MG63 (cell line): ENCODE measurements around the gene UTS2. TPM values are rescaled to one million over a fixed set of nuclear protein-coding genes. Genes with fewer than 3 reads are reported as not detected.

ENCODE experiments used
- DNase-seq: peaks from one replicate; pipeline ENCODE4 v3.0.0-alpha.2; 2020
- H3K27me3 ChIP-seq: fragments of 250-450 bp; sonication (Bioruptor Pico); 2 replicates; pipeline ENCODE4 v1.5.1; 2020; ENCODE audit warnings: mild to moderate bottlenecking, moderate library complexity
- H3K36me3 ChIP-seq: fragments of 250-450 bp; sonication (Bioruptor Pico); 2 replicates; pipeline ENCODE4 v1.5.1; 2020; ENCODE audit warnings: mild to moderate bottlenecking, moderate library complexity
- H3K4me3 ChIP-seq: fragments of 250-450 bp; sonication (Bioruptor Pico); 2 replicates; pipeline ENCODE4 v1.5.1; 2020; ENCODE audit warnings: mild to moderate bottlenecking, moderate library complexity
- H3K9me3 ChIP-seq: fragments of 250-450 bp; sonication (Bioruptor Pico); 2 replicates; pipeline ENCODE4 v1.5.1; 2020; ENCODE audit warnings: mild to moderate bottlenecking, moderate library complexity
- total RNA-seq: library from RNA; depleted of rRNA; stranded (reverse); fragments of >200 nt; shearing (Covaris generic); gene quantifications from 2 replicates; pipeline ENCODE4 v1.2.3, GENCODE V29; 2014; ENCODE audit warnings: low replicate concordance

The UTS2 gene
- total RNA-seq, 1 experiment from 2014 or later, result not detected

GRCh38 chr1:7869136-7869920, 16.5 kb upstream of the UTS2 start:
- Histone ChIP-seq H3K36me3 (no peaks in the 10 kb centered on the region), H3K9me3 (no peaks in the 10 kb centered on the region), H3K4me3 (no peak overlapping the region), H3K27me3 (no peaks in the 10 kb centered on the region)
- no peak for DNase-seq

DNA sequence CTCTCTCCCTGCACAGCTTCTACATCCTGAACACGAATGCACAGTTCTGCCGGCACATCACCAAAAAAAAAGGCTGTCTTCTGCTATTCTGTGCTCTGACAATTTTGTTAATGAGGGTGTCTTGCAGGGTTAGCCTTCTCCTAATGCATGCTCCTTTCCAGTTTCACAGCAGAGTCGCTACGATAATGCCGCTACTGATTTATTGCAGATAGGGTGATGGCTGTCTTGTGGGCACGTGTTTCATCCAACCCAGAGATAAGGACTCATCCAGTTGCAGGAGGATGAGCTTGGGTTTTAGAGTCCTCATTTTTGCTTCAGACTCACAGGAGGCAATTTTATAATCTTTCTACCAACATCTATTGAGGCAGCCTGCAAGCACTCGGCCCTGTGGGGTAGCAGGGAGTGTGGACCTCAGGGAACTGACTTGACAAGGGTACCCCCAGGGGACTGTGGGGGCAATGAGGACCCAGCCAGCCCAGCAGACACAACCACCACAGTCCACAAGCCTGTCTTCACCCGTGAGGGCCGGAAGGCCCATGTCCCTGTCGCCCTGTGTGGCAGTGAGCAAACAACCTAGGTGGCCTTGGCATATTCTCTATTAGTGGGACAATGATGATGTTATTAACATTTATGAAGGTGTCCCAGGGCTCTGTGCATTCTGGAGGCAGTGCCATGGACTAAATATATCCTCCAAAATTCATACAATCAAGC, 15.4 kb upstream of the UTS2 start:
- H3K9me3 ChIP-seq, result no peaks in the 10 kb centered on the region
- no peaks in the 10 kb centered on the region for H3K27me3 ChIP-seq
- no peak for DNase-seq
- H3K4me3 ChIP-seq, result no peak overlapping the region
- no peaks in the 10 kb centered on the region for H3K36me3 ChIP-seq

DNA sequence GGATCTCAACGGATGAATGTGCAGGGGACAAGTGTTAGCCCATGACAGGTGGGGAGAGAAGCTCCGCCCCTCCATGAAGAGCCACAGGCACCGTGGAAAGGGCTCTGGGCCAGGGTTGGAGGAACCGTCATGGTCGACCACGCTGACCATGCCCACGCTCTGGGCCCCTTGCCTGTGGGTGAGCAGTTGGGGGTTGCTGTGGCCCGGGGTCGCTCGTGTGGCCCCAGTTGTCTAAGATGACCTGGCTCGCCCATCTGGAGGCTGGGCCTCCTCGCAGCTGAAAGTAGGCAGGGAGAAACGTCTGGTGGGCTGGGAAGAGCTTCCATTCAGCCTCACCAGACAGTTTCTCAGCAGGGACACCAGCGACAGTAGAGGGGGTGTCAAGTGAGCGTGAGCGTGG, 13.1 kb upstream of the UTS2 start:
- no peak for DNase-seq
- Histone ChIP-seq H3K27me3 (no peaks in the 10 kb centered on the region), H3K9me3 (no peaks in the 10 kb centered on the region), H3K36me3 (no peaks in the 10 kb centered on the region), H3K4me3 (no peak overlapping the region)

DNA sequence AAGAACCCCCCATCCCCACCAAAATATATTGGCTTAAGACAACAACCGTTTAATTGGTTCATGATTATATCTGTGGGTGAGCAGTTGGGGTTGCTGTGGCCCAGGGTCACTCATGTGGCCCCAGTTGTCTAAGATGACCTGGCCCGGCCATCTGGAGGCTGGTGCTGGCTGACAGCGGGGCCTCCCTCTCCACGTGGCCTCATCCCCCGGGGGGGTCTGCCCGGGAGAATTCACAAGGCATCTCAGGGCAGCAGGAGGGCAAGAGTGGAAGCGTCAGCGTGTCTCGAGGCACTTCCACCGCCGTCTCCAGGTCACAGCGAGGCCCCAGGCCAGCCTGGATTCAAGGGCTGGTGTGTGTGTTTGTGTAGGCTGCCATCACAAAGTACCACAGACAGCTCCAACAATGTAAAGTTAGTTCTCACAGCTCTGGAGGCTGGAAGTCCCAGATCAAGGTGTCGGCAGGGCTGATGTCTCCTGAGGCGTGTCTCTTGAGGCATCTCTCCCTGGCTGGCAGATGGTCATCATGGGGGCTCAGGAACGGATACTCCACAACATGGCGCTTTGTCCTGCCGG, 11.0 kb upstream of the UTS2 start:
- no peak for DNase-seq
- no peaks in the 10 kb centered on the region for H3K27me3 ChIP-seq
- H3K9me3 ChIP-seq, result no peaks in the 10 kb centered on the region
- H3K4me3 ChIP-seq, result no peak overlapping the region
- no peaks in the 10 kb centered on the region for H3K36me3 ChIP-seq

DNA sequence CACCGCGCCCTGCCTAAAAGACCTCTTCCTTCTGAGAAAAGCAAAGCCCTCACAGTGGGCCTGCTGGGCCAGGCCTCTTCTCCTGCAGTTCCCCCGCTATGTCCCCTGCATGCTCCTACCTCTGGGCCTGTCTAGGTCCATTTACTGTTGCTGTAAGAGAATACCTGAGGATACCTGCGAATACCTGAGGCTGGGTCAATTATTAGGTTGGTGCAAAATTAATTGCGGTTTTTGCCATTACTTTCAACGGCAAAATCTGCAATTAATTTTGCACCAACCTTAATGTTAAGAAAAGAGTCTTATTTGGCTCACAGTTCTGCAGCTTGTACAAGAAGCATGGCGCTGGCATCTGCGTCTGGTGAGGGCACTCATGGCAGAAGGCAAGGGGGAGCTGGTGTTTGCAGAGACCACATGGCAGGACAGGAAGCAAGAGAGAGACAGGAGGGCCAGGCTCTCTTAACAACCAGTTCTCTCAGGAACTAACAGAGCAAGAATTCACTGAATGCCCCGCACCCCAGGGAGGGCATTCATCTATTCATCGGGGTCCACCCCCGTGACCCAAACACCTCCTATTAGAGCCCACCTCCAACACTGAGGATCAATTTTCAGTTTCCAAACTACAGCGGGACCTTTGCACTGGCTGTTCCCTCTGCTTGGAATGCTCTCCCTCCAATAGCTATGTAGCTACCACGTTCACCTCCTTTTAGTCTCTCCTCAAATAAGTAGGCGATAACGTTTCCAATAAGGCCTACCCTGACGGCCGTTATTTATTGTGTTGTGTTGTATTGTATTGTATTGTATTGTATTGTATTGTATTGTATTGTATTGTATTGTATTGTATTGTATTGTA, 9.6 kb upstream of the UTS2 start:
- no peaks in the 10 kb centered on the region for H3K27me3 ChIP-seq
- DNase-seq, result no peak
- H3K4me3 ChIP-seq, result no peak overlapping the region
- no peaks in the 10 kb centered on the region for H3K9me3 ChIP-seq
- H3K36me3 ChIP-seq, result no peaks in the 10 kb centered on the region

DNA sequence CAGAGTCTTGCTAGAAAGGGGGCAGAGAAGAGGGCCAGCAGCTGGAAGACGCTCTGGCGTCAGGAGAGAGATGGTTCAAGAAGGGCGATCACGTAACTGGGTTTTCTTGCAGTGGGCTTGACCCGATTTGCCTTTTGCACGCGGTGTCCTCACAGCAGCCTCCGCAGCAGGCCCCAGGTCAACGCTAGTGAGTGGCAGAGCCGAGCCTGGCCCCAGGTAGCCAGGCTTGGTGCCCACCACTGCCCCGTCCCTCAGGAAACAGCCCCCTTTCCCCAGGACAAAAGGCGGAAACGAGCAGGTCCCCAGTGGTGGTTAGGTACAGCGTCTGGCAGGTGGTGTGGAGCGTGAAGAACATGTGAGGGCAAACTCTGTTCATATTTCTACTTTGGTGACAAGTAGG, 8.6 kb upstream of the UTS2 start:
- Histone ChIP-seq H3K9me3 (no peaks in the 10 kb centered on the region), H3K4me3 (no peak overlapping the region), H3K36me3 (no peaks in the 10 kb centered on the region), H3K27me3 (no peaks in the 10 kb centered on the region)
- no peak for DNase-seq

GRCh38 chr1:7860130-7860529, 7.3 kb upstream of the UTS2 start:
- no peak for DNase-seq
- Histone ChIP-seq H3K36me3 (no peaks in the 10 kb centered on the region), H3K27me3 (no peaks in the 10 kb centered on the region), H3K4me3 (no peak overlapping the region), H3K9me3 (no peaks in the 10 kb centered on the region)

- DNase-seq, result no peak
These were observed 6.5 kb upstream of the UTS2 start for GRCh38 chr1:7859406-7859805.

DNA sequence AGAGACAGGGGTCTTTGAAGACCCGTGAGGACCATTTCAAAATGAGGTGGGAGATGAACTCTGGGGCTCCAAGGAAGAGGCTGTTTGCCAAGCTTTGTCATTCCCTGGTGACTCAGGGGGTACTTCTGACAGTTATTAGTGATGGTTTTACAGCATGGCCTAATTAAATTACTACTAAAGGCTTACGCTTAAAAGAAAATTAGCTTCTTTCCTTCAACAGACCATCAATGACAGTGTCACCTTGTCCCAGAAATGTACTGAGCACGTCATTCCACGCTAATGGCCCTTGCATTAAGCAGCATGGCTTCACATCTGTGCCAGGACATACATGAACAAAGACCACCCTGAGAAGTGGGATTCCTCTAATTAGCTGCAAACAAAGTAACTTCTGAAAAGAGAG, 5.1 kb upstream of the UTS2 start:
- Histone ChIP-seq H3K9me3 (no peaks in the 10 kb centered on the region), H3K4me3 (no peak overlapping the region), H3K36me3 (no peaks in the 10 kb centered on the region), H3K27me3 (no peaks in the 10 kb centered on the region)
- no peak for DNase-seq

More at GRCh38 chr1:7859406-7859805, 6.5 kb upstream of the UTS2 start:
- no peaks in the 10 kb centered on the region for H3K9me3 ChIP-seq
- no peaks in the 10 kb centered on the region for H3K36me3 ChIP-seq
- no peak overlapping the region for H3K4me3 ChIP-seq
- no peaks in the 10 kb centered on the region for H3K27me3 ChIP-seq

DNA sequence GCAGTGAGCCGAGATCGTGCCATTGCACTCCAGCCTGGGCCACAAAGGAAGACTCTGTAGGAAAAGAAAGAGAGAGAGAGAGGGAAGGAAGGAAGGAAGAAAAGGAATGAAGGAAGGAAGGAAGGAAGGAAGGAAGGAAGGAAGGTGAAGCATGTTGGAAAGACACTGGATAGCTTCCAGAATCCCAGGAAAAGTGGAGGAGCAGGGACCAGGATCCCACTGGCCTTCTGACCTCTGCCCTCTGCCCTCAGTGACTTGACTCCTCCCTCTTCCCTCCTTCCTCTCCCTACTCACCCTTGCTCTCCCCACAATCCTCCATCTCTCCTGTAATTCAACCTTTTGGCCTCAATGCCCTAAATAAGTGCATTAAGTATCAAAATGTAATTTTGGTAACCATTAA, 4.1 kb upstream of the UTS2 start:
- Histone ChIP-seq H3K4me3 (no peak overlapping the region), H3K27me3 (no peaks in the 10 kb centered on the region), H3K9me3 (no peaks in the 10 kb centered on the region), H3K36me3 (no peaks in the 10 kb centered on the region)
- no peak for DNase-seq

GRCh38 chr1:7856345-7856744, 3.5 kb upstream of the UTS2 start:
- Histone ChIP-seq H3K9me3 (no peaks in the 10 kb centered on the region), H3K36me3 (no peaks in the 10 kb centered on the region), H3K27me3 (no peaks in the 10 kb centered on the region), H3K4me3 (no peak overlapping the region)
- DNase-seq, result no peak

DNA sequence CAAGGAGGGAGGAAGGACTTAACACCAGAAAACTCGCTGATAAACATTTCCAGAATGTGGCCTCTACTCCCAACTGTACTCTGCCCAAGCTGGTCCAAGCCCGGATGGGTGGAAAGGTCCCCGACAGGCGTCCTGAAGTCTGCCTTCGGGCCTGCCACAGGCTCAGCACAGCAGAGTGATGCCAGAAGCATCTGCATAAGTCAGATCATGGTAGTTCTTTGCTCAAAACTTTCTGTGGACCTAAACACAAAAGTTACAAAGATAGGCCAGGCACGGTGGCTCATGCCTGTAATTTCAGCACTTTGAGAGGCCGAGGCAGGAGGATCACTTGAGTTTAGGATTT, 790 bp upstream of the UTS2 start:
- H3K9me3 ChIP-seq, result no peaks in the 10 kb centered on the region
- no peaks in the 10 kb centered on the region for H3K36me3 ChIP-seq
- no peaks in the 10 kb centered on the region for H3K27me3 ChIP-seq
- DNase-seq, result no peak
- no peak overlapping the region for H3K4me3 ChIP-seq

GRCh38 chr1:7850786-7851185, 2.1 kb downstream of the UTS2 start:
- H3K36me3 ChIP-seq, result no peaks in the 10 kb centered on the region
- no peak overlapping the region for H3K4me3 ChIP-seq
- no peaks in the 10 kb centered on the region for H3K9me3 ChIP-seq
- no peak for DNase-seq
- H3K27me3 ChIP-seq, result no peaks in the 10 kb centered on the region

DNA sequence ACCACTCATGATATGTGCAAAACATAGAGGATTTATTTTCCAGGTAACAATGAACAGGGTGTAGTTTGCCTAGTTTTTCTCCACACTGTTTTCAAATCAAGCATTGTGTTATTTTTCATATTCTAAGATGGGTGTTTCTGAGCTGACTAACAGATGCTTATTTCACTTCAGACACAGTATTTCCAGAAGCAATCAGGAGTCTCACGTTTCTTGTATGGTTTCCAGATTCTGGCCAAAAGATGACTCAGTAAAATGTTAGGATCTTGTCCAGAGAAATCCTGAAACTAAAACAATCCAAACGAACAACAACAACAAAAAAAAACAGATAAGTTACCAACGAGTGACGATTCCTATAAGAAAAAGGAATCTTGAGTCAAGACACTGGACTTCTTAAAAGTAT, 5.3 kb downstream of the UTS2 start:
- no peak for DNase-seq
- H3K27me3 ChIP-seq, result no peaks in the 10 kb centered on the region
- no peaks in the 10 kb centered on the region for H3K36me3 ChIP-seq
- no peak overlapping the region for H3K4me3 ChIP-seq
- H3K9me3 ChIP-seq, result no peaks in the 10 kb centered on the region

DNA sequence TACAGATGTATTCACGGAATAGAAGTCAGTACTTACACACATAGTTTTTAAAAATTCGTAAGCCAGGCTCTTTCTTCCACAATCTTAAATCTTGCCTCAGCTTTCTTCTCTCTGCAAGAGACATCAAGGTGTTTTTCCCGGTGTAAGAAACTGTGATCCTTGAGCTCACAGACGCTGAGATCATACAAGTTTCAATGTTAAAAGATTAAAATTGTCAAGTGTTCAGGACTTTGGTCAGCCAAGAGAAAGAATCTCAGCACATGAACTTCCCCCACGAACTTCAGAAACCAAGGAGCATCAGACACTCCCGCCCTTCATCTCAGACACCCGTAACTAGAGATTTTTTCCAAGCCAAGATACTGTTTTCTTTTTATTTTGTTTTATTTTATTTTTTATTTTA, 6.2 kb downstream of the UTS2 start:
- no peak for DNase-seq
- H3K9me3 ChIP-seq, result no peaks in the 10 kb centered on the region
- H3K4me3 ChIP-seq, result no peak overlapping the region
- H3K36me3 ChIP-seq, result no peaks in the 10 kb centered on the region
- H3K27me3 ChIP-seq, result no peaks in the 10 kb centered on the region

GRCh38 chr1:7845761-7846160, 7.1 kb downstream of the UTS2 start:
- no peaks in the 10 kb centered on the region for H3K27me3 ChIP-seq
- H3K9me3 ChIP-seq, result no peaks in the 10 kb centered on the region
- H3K36me3 ChIP-seq, result no peaks in the 10 kb centered on the region
- DNase-seq, result no peak
- H3K4me3 ChIP-seq, result no peak overlapping the region

GRCh38 chr1:7842517-7842916, 10.3 kb downstream of the UTS2 start:
- DNase-seq, result no peak
- H3K4me3 ChIP-seq, result no peak overlapping the region
- peaks cover 9% of the 10 kb centered on the region for H3K9me3 ChIP-seq
- no peaks in the 10 kb centered on the region for H3K27me3 ChIP-seq
- peaks cover 4% of the 10 kb centered on the region for H3K36me3 ChIP-seq
